Upper lobe of right lung (tissue), 1 donor: ENCODE results near the gene MBD3L2. TPM values are rescaled to one million over a fixed set of nuclear protein-coding genes. Genes with fewer than 3 reads are reported as not detected.
"Not testable (repeated sequence)": the region's sequence is repeated elsewhere in the genome, so short reads cannot be mapped to it uniquely, and the experiment has no call there.

ENCODE experiments used
- ATAC-seq: fragments of 200-7000 bp; cut with Tn5 transposase; one replicate; pipeline ENCODE4 v1.9.1; 2020; ENCODE audit warnings: mild to moderate bottlenecking, moderate library complexity
- DNase-seq: peaks from one replicate; pipeline ENCODE4 v3.0.0-alpha.2; 2020
- H3K27ac ChIP-seq: fragments of 200-600 bp; one replicate; pipeline ENCODE4 v1.8.0; 2022
- H3K27me3 ChIP-seq: fragments of 200-600 bp; one replicate; pipeline ENCODE4 v1.8.0; 2022; ENCODE audit warnings: mild to moderate bottlenecking
- H3K36me3 ChIP-seq: fragments of 200-600 bp; one replicate; pipeline ENCODE4 v1.8.0; 2022
- H3K4me1 ChIP-seq: fragments of 200-600 bp; one replicate; pipeline ENCODE4 v1.8.0; 2022
- H3K4me3 ChIP-seq: fragments of 200-600 bp; one replicate; pipeline ENCODE4 v1.8.0; 2022; ENCODE audit warnings: mild to moderate bottlenecking
- H3K9me3 ChIP-seq: fragments of 200-600 bp; one replicate; pipeline ENCODE4 v1.8.0; 2022
- intact Hi-C: fragments of 100-400 bp; cut with DNase I; formaldehyde crosslinking; loops from one replicate; pipeline ENCODE4 v1.11.0; 2022
- total RNA-seq: library from RNA; stranded (reverse); fragmentation: NEBNext Ultra II Directional; extraction: Animal tissue kit (Norgen Biotek cat#: 25700); gene quantifications from one replicate; pipeline ENCODE4 v1.2.1, GENCODE V29; 2021
- TF ChIP-seq, protein P1 (sequence below): fragments of 200-600 bp; IDR thresholded peaks from one replicate; pipeline ENCODE4 v1.8.0; 2022; ENCODE audit warnings: antibody characterized with exemption
- donor health status: DM: no; HTN: yes; CAD: no; lungs with severe emphysema.

MBD3L2 gene
- total RNA-seq, 1 donor from 2014 or later: not detected

DNA sequence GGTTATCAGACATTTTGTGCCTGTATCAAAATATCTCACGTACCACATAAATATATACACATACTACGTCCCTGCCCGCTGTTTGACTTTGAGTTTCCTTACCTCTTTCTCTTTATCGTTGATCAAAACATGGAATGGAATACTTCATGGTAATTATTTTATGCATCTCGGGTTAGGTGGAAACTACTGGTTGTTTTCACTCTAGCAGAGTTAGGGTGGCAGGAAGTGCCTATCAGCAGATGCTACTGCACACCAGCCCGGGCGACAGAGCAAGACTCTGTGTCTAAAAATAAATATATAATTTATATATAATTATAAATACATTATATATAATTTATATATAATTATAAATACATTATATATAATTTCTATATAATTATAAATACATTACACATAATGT is 3.8 kb downstream of the MBD3L2 start:
- H3K27ac ChIP-seq, H3K36me3 ChIP-seq, H3K9me3 ChIP-seq, DNase-seq, H3K4me3 ChIP-seq, H3K4me1 ChIP-seq, intact Hi-C loops, ATAC-seq, H3K27me3 ChIP-seq: not testable (repeated sequence)

- H3K36me3 ChIP-seq, H3K4me3 ChIP-seq, H3K27ac ChIP-seq, H3K27me3 ChIP-seq, ATAC-seq, intact Hi-C loops, H3K9me3 ChIP-seq, DNase-seq, H3K4me1 ChIP-seq: not testable (repeated sequence)
Observed at GRCh38 chr19:7054635-7055368, 5.7 kb downstream of the MBD3L2 start.

DNA sequence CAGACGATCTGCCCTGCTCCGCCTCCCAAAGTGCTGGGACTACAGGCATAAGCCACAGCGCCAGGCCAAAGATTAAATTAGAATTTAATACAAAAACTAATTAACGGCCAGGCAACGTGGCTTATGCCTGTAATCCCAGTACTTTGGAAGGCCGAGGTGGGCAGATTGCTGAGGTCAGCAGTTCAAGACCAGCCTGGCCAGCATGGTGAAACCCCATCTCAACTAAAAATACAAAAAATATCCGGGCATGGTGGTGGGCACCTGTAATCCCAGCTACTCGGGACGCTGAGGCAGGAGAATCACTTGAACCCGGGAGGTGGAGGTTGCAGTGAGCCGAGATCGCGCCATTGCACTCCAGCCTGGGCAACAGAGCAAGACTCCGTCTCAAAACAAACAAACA is 6.6 kb downstream of the MBD3L2 start:
- H3K36me3 ChIP-seq, H3K4me1 ChIP-seq, H3K27me3 ChIP-seq, H3K27ac ChIP-seq, intact Hi-C loops, H3K9me3 ChIP-seq, H3K4me3 ChIP-seq, DNase-seq, ATAC-seq: not testable (repeated sequence)

DNA sequence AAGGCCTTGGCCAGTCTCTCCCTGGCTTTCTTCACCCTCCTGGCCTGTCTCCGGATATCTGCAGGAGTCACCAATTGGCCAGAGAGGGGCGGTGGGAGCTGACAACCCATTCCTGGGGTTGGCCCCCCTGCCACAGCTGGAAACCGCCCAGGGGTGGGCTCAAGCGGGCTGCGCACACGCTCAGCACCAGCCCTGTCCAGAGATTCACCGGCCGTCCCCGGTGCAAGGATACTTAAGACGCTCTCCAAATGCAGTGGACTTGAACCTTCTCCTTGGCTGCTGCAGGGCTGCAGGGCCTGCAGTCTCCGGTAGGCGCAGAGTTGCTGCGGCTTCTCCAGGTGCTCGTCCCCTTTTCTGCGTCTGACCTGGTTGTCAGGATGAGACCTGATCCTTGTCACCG is 7.2 kb downstream of the MBD3L2 start:
- H3K4me3 ChIP-seq, H3K36me3 ChIP-seq, H3K9me3 ChIP-seq, intact Hi-C loops, H3K27me3 ChIP-seq, H3K4me1 ChIP-seq, ATAC-seq, DNase-seq, H3K27ac ChIP-seq: not testable (repeated sequence)

- H3K27me3 ChIP-seq, DNase-seq, H3K4me3 ChIP-seq, H3K36me3 ChIP-seq, intact Hi-C loops, H3K9me3 ChIP-seq, H3K27ac ChIP-seq, H3K4me1 ChIP-seq, ATAC-seq: not testable (repeated sequence)
Observed at GRCh38 chr19:7058576-7058975, 9.5 kb downstream of the MBD3L2 start, which contains the start of gene MBD3L3. Gene MBD3L3, minus strand, starts transcription at chr19:7058676. Its CDS starts 71 bp downstream, at chr19:7058605.

GRCh38 chr19:7059977-7060376 is 10.9 kb downstream of the MBD3L2 start:
- H3K9me3 ChIP-seq, H3K4me1 ChIP-seq, H3K36me3 ChIP-seq, H3K27ac ChIP-seq, intact Hi-C loops, ATAC-seq, H3K4me3 ChIP-seq, H3K27me3 ChIP-seq, DNase-seq: not testable (repeated sequence)

- H3K27me3 ChIP-seq: no peaks in the 10 kb centered on the region
- no peaks in the 10 kb centered on the region for H3K36me3 ChIP-seq
- no peak overlapping the region for H3K4me3 ChIP-seq
- no peaks in the 10 kb centered on the region for H3K9me3 ChIP-seq
- intact Hi-C loops: no loop called here
- TF ChIP-seq, protein P1, sequence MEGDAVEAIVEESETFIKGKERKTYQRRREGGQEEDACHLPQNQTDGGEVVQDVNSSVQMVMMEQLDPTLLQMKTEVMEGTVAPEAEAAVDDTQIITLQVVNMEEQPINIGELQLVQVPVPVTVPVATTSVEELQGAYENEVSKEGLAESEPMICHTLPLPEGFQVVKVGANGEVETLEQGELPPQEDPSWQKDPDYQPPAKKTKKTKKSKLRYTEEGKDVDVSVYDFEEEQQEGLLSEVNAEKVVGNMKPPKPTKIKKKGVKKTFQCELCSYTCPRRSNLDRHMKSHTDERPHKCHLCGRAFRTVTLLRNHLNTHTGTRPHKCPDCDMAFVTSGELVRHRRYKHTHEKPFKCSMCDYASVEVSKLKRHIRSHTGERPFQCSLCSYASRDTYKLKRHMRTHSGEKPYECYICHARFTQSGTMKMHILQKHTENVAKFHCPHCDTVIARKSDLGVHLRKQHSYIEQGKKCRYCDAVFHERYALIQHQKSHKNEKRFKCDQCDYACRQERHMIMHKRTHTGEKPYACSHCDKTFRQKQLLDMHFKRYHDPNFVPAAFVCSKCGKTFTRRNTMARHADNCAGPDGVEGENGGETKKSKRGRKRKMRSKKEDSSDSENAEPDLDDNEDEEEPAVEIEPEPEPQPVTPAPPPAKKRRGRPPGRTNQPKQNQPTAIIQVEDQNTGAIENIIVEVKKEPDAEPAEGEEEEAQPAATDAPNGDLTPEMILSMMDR: no peak
- H3K4me1 ChIP-seq: no peaks in the 10 kb centered on the region
- DNase-seq (no peak), ATAC-seq (no peak)
- H3K27ac ChIP-seq: no peak overlapping the region
Observed at GRCh38 chr19:7063339-7063738, 14.2 kb downstream of the MBD3L2 start.

GRCh38 chr19:7063764-7064418 is 14.8 kb downstream of the MBD3L2 start:
- DNase-seq (no peak), ATAC-seq (no peak)
- Histone ChIP-seq H3K36me3 (no peaks in the 10 kb centered on the region), H3K4me3 (no peak overlapping the region), H3K4me1 (no peaks in the 10 kb centered on the region), H3K27me3 (no peaks in the 10 kb centered on the region), H3K9me3 (no peaks in the 10 kb centered on the region), H3K27ac (no peak overlapping the region)
- intact Hi-C loops: no loop called here
- TF ChIP-seq, protein P1: no peak
